T47D (cell line): Measurements from ENCODE around the gene AIMP2.
"Not testable (repeated sequence)": the region's sequence is repeated elsewhere in the genome, so short reads cannot be mapped to it uniquely, and the experiment has no call there.

Source experiments
- DNase-seq, 2 experiments: peaks; one replicate each; pipeline versions ENCODE4 v3.0.0 to v3.0.0-alpha.2; 2011 to 2012; ENCODE audit warnings: low read depth in 1 of 2, low spot score in 1 of 2
- JUND ChIP-seq: IDR thresholded peaks from 2 replicates; pipeline ENCODE4 v1.6.1; 2012; ENCODE audit warnings: low read depth
- in situ Hi-C: cut with HindIII; loops from 2 replicates; pipeline ENCODE4 v1.10.0; 2016; ENCODE audit warnings: low sequenced_read_pairs, low pct_unique_long_range_greater_than_20kb

Gene AIMP2

DNA sequence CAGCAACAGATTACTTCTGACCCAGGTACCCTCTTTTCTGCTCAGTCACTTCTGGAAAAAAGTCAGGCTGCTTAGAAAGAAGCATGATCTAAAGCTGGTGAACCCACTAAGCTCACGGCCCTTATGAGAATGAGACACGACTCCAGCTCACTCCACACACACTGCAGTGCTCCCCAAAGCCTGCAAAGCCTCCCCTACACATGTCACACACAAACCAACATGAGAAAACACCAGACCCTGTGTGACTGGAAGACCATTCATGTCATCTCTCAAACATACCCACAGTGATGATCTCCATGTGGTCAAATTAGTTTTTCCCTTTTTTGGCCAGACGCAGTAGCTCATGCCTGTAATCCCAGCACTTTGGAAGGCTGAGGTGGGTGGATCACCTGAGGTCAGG lies 22.5 kb downstream of the AIMP2 start:
- in situ Hi-C loops, result no loop called here
- DNase-seq, result no peak
- TF ChIP-seq JUND, result no peak

DNA sequence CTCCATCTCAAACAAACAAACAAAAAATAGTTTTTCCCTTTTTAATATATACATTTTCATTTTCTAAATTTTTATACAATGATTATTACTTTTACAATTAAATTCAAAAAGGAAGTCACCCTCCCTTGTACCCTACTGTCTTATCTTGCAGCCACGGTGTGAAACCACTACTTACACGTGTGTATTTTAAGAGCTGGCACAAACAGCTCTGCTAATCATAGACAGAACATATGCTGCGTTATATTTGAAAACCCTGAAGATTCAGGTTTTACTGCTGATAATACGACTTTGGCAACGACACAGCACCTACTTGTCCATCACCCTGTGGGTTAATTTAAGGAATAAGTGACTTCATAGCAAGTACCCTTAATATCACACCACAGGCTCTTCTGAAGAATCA lies 23.1 kb downstream of the AIMP2 start:
- in situ Hi-C loops, result no loop called here
- DNase-seq, result no peak
- TF ChIP-seq JUND, result no peak

- no peak for DNase-seq
- in situ Hi-C loops, result no loop called here
- no peak for TF ChIP-seq JUND
These were observed 23.6 kb downstream of the AIMP2 start for GRCh38 chr7:6032641-6033040.

GRCh38 chr7:6035165-6035564 lies 26.1 kb downstream of the AIMP2 start:
- in situ Hi-C loops, result no loop called here
- no peak for TF ChIP-seq JUND
- DNase-seq, result no peak

GRCh38 chr7:6035686-6036085 lies 26.6 kb downstream of the AIMP2 start:
- in situ Hi-C loops, result no loop called here
- no peak for TF ChIP-seq JUND
- no peak for DNase-seq

DNA sequence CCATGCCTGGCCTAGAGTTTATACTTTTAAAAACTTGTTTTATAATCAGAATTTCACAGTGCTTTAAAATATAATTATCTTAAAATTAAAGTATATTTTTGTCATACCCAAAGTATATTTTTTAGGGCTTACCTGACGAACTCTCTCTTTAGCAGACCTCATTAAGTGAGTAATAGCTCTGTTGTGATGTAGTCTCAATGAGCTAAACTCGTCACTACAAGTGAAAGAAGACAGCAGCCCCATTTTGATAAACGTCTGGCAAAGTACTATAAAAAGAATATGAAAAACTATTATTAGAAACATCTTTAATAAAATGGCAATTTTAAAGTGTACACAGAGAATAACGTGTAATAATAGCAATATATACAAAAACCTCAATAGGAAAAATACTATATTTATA lies 40.7 kb downstream of the AIMP2 start:
- in situ Hi-C loops, result no loop called here
- TF ChIP-seq JUND, result no peak
- no peak for DNase-seq

- DNase-seq, in situ Hi-C loops: not testable (repeated sequence)
These were observed 42.1 kb downstream of the AIMP2 start for GRCh38 chr7:6051185-6051584.

GRCh38 chr7:6056616-6057015 lies 47.5 kb downstream of the AIMP2 start:
- in situ Hi-C loops, result no loop called here
- DNase-seq, result no peak
- no peak for TF ChIP-seq JUND

GRCh38 chr7:6057316-6058129 lies 48.5 kb downstream of the AIMP2 start:
- in situ Hi-C loops, result no loop called here
- no peak for TF ChIP-seq JUND
- no peak for DNase-seq

DNA sequence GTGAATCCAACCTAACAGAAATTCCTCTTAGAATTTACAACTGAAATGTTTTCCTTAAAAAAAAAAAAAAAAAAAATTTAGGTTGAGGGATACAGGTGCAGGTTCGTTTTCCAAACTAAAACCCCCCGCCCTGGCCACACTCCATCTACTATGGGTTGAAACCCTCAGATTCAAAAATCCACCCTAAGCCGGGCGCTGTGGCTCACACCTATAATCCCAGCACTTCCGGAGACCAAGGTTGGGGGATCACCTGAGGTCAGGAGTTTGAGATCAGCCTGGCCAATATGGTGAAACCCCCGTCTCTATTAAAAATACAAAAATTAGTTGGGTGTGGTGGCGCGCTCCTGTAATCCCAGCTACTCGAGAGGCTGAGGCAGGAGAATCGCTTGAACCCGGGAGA lies 50.9 kb downstream of the AIMP2 start:
- in situ Hi-C loops, DNase-seq: not testable (repeated sequence)

GRCh38 chr7:6071406-6071805 lies 62.3 kb downstream of the AIMP2 start:
- no peak for TF ChIP-seq JUND
- in situ Hi-C loops, result no loop called here
- DNase-seq, result no peak
